HEK293 (cell line): ENCODE data around the gene SYNPR.

Experiments
- CTCF ChIA-PET: fragments of 350-600 bp; formaldehyde crosslinking; extraction: SDS; loops from one replicate; lab custom pipeline; 2021; ENCODE audit warnings: antibody characterized with exemption; lab: Yijun Ruan, JAX
- POLR2A ChIA-PET: fragments of 300-600 bp; formaldehyde crosslinking; extraction: SDS; loops from one replicate; lab custom pipeline; 2020; ENCODE audit warnings: antibody characterized with exemption, inconsistent platforms; lab: Yijun Ruan, JAX
- H3K27ac ChIP-seq: fragments of 200-500 bp; sonication (Bioruptor generic); 2 replicates; pipeline ENCODE4 v1.5.1; 2014; ENCODE audit warnings: low read depth, low read length, control low read depth, inconsistent platforms; ENCODE audit errors: extremely low read depth
- H3K36me3 ChIP-seq, 2 experiments: fragments of 200-500 bp in 1 of 2; sonication (Bioruptor generic) in 1 of 2; 1 replicate in 1 of 2; 2 replicates in 1 of 2; pipeline ENCODE4 v1.5.1; 2014 to 2017; ENCODE audit warnings: inconsistent platforms in 2 of 2, low read length in 2 of 2; ENCODE audit not compliant: control insufficient read depth in 2 of 2, insufficient read depth in 1 of 2
- H3K4me1 ChIP-seq: fragments of 200-500 bp; sonication (Bioruptor generic); 2 replicates; pipeline ENCODE4 v1.5.1; 2014; ENCODE audit warnings: mild to moderate bottlenecking, low read length, inconsistent platforms; ENCODE audit not compliant: control insufficient read depth, insufficient read depth
- H3K4me3 ChIP-seq: 2 replicates; pipeline ENCODE4 v1.5.1; 2011; ENCODE audit warnings: low read depth, mild to moderate bottlenecking, control low read depth, low read length, moderate library complexity
- H3K9me3 ChIP-seq: fragments of 200-500 bp; sonication (Bioruptor generic); 2 replicates; pipeline ENCODE4 v1.5.1; 2014; ENCODE audit warnings: low read depth, low read length, inconsistent platforms; ENCODE audit not compliant: control insufficient read depth, insufficient read depth
- PBX3 ChIP-seq: sonication (generic); formaldehyde crosslinking; IDR thresholded peaks from 2 replicates; pipeline ENCODE4 v1.8.1; 2022; ENCODE audit warnings: mild to moderate bottlenecking, moderate library complexity, missing genetic modification reagents
- SP2 ChIP-seq: fragments of 450-650 bp; formaldehyde crosslinking; IDR thresholded peaks from 2 replicates; pipeline ENCODE4 v1.5.1; 2016; ENCODE audit warnings: missing biosample characterization, missing genetic modification characterization
- SP7 ChIP-seq: fragments of 450-650 bp; formaldehyde crosslinking; IDR thresholded peaks from 2 replicates; pipeline ENCODE4 v1.5.1; 2016; ENCODE audit warnings: missing biosample characterization, missing genetic modification characterization
- ZBTB20 ChIP-seq: fragments of 450-650 bp; formaldehyde crosslinking; IDR thresholded peaks from 2 replicates; pipeline ENCODE4 v1.5.1; 2016; ENCODE audit warnings: missing biosample characterization, missing genetic modification characterization
- ZEB2 ChIP-seq: fragments of 450-650 bp; formaldehyde crosslinking; IDR thresholded peaks from 2 replicates; pipeline ENCODE4 v1.5.1; 2016; ENCODE audit warnings: missing biosample characterization, missing genetic modification characterization
- ZNF146 ChIP-seq: fragments of 450-650 bp; formaldehyde crosslinking; IDR thresholded peaks from 2 replicates; pipeline ENCODE4 v1.5.1; 2016; ENCODE audit warnings: missing biosample characterization, missing genetic modification characterization
- ZNF184 ChIP-seq: fragments of 450-650 bp; IDR thresholded peaks from 2 replicates; pipeline ENCODE4 v1.5.1; 2018; ENCODE audit warnings: missing biosample characterization, mild to moderate bottlenecking, missing genetic modification characterization
- ZNF354C ChIP-seq: fragments of 450-650 bp; formaldehyde crosslinking; IDR thresholded peaks from 2 replicates; pipeline ENCODE4 v1.5.1; 2016; ENCODE audit warnings: missing biosample characterization, missing genetic modification characterization, low read depth, borderline replicate concordance
- ZNF362 ChIP-seq: fragments of 450-650 bp; formaldehyde crosslinking; IDR thresholded peaks from 2 replicates; pipeline ENCODE4 v1.5.1; 2016; ENCODE audit warnings: missing biosample characterization, missing genetic modification characterization
- ZNF558 ChIP-seq: fragments of 450-650 bp; formaldehyde crosslinking; IDR thresholded peaks from 2 replicates; pipeline ENCODE4 v1.5.1; 2016; ENCODE audit warnings: missing biosample characterization, missing genetic modification characterization
- ZNF610 ChIP-seq: fragments of 450-650 bp; formaldehyde crosslinking; IDR thresholded peaks from 2 replicates; pipeline ENCODE4 v1.5.1; 2016; ENCODE audit warnings: missing biosample characterization, missing genetic modification characterization, borderline replicate concordance
- ZNF626 ChIP-seq: fragments of 450-650 bp; sonication (Bioruptor Pico); formaldehyde crosslinking; IDR thresholded peaks from 2 replicates; pipeline ENCODE4 v1.5.1; 2018; ENCODE audit warnings: missing biosample characterization, missing genetic modification characterization, inconsistent platforms
- ZNF664 ChIP-seq: fragments of 450-650 bp; formaldehyde crosslinking; IDR thresholded peaks from 2 replicates; pipeline ENCODE4 v1.5.1; 2016; ENCODE audit warnings: missing biosample characterization, missing genetic modification characterization
- ZNF76 ChIP-seq: fragments of 450-650 bp; formaldehyde crosslinking; IDR thresholded peaks from 2 replicates; pipeline ENCODE4; 2016; ENCODE audit warnings: low read depth, missing biosample characterization, missing genetic modification characterization, borderline replicate concordance
- ZNF792 ChIP-seq: fragments of 450-650 bp; formaldehyde crosslinking; IDR thresholded peaks from 2 replicates; pipeline ENCODE4 v1.5.1; 2016; ENCODE audit warnings: missing biosample characterization, missing genetic modification characterization
- TF ChIP-seq, protein P1 (sequence below): fragments of 450-650 bp; formaldehyde crosslinking; IDR thresholded peaks from 2 replicates; pipeline ENCODE4 v1.5.1; 2016; ENCODE audit warnings: missing biosample characterization, missing genetic modification characterization
- TF ChIP-seq, protein P2 (sequence below): fragments of 450-650 bp; formaldehyde crosslinking; IDR thresholded peaks from 2 replicates; pipeline ENCODE4 v1.5.1; 2017; ENCODE audit warnings: missing biosample characterization, missing genetic modification characterization
- TF ChIP-seq, protein P3 (sequence below): fragments of 450-650 bp; formaldehyde crosslinking; IDR thresholded peaks from 2 replicates; pipeline ENCODE4 v1.5.1; 2017; ENCODE audit warnings: missing biosample characterization, missing genetic modification characterization
- TF ChIP-seq, protein P4 (sequence below): fragments of 450-650 bp; formaldehyde crosslinking; IDR thresholded peaks from 2 replicates; pipeline ENCODE4 v1.5.1; 2017; ENCODE audit warnings: missing biosample characterization, missing genetic modification characterization

Gene SYNPR

DNA sequence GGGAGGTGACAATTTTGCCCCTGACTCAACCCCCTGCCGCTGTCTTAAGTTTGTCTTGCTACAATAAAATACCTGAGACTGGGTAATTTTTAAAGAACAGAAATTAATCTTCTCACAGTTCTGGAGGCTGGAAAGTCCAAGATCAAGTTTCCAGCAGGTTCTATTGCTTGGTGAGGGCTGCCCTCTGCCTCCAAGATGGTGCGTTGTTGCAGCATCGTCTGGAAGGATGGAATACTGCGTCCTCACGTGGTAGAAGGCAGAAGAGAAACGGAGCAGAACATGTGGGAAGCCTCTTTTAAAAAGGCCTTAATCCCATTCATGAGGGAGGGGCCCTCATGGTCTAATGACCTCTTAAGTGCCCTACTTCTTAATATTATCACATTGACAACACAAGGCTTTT lies 287.1 kb downstream of the SYNPR start:
- Histone ChIP-seq H3K9me3 (no peaks in the 10 kb centered on the region), H3K36me3 (no peaks in the 10 kb centered on the region), H3K4me3 (no peak overlapping the region), H3K4me1 (no peaks in the 10 kb centered on the region), H3K27ac (no peak overlapping the region)
- TF ChIP-seq ZNF626 (tag by site-specific recombination) = no peak
- no peak for TF ChIP-seq ZNF792
- TF ChIP-seq ZNF610 (tag by site-specific recombination) = no peak
- TF ChIP-seq, protein P1, sequence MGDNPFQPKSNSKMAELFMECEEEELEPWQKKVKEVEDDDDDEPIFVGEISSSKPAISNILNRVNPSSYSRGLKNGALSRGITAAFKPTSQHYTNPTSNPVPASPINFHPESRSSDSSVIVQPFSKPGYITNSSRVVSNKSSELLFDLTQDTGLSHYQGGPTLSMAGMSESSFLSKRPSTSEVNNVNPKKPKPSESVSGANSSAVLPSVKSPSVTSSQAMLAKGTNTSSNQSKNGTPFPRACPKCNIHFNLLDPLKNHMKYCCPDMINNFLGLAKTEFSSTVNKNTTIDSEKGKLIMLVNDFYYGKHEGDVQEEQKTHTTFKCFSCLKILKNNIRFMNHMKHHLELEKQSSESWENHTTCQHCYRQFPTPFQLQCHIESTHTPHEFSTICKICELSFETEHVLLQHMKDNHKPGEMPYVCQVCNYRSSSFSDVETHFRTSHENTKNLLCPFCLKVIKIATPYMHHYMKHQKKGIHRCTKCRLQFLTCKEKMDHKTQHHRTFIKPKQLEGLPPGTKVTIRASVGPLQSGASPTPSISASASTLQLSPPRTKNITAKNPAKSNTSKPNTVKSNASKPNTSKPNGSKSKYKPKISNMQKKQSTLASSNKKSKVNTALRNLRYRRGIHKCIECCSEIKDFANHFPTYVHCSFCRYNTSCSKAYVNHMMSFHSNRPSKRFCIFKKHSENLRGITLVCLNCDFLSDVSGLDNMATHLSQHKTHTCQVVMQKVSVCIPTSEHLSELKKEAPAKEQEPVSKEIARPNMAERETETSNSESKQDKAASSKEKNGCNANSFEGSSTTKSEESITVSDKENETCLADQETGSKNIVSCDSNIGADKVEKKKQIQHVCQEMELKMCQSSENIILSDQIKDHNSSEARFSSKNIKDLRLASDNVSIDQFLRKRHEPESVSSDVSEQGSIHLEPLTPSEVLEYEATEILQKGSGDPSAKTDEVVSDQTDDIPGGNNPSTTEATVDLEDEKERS (tag by site-specific recombination) = no peak
- no peak for TF ChIP-seq PBX3
- TF ChIP-seq, protein P2, sequence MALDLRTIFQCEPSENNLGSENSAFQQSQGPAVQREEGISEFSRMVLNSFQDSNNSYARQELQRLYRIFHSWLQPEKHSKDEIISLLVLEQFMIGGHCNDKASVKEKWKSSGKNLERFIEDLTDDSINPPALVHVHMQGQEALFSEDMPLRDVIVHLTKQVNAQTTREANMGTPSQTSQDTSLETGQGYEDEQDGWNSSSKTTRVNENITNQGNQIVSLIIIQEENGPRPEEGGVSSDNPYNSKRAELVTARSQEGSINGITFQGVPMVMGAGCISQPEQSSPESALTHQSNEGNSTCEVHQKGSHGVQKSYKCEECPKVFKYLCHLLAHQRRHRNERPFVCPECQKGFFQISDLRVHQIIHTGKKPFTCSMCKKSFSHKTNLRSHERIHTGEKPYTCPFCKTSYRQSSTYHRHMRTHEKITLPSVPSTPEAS (tag by site-specific recombination) = no peak
- TF ChIP-seq SP7 = no peak
- TF ChIP-seq ZNF354C (tag by site-specific recombination) = no peak
- TF ChIP-seq SP2 (tag by site-specific recombination) = no peak
- TF ChIP-seq, protein P3, sequence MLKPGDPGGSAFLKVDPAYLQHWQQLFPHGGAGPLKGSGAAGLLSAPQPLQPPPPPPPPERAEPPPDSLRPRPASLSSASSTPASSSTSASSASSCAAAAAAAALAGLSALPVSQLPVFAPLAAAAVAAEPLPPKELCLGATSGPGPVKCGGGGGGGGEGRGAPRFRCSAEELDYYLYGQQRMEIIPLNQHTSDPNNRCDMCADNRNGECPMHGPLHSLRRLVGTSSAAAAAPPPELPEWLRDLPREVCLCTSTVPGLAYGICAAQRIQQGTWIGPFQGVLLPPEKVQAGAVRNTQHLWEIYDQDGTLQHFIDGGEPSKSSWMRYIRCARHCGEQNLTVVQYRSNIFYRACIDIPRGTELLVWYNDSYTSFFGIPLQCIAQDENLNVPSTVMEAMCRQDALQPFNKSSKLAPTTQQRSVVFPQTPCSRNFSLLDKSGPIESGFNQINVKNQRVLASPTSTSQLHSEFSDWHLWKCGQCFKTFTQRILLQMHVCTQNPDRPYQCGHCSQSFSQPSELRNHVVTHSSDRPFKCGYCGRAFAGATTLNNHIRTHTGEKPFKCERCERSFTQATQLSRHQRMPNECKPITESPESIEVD (tag by site-specific recombination) = no peak
- TF ChIP-seq ZNF558 (tag by site-specific recombination) = no peak
- no peak for TF ChIP-seq ZNF664 (tag by site-specific recombination)
- TF ChIP-seq, protein P4, sequence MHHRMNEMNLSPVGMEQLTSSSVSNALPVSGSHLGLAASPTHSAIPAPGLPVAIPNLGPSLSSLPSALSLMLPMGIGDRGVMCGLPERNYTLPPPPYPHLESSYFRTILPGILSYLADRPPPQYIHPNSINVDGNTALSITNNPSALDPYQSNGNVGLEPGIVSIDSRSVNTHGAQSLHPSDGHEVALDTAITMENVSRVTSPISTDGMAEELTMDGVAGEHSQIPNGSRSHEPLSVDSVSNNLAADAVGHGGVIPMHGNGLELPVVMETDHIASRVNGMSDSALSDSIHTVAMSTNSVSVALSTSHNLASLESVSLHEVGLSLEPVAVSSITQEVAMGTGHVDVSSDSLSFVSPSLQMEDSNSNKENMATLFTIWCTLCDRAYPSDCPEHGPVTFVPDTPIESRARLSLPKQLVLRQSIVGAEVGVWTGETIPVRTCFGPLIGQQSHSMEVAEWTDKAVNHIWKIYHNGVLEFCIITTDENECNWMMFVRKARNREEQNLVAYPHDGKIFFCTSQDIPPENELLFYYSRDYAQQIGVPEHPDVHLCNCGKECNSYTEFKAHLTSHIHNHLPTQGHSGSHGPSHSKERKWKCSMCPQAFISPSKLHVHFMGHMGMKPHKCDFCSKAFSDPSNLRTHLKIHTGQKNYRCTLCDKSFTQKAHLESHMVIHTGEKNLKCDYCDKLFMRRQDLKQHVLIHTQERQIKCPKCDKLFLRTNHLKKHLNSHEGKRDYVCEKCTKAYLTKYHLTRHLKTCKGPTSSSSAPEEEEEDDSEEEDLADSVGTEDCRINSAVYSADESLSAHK (tag by site-specific recombination) = no peak
- TF ChIP-seq ZNF184 (tag by site-specific recombination) = no peak
- no peak for TF ChIP-seq ZBTB20 (tag by site-specific recombination)
- ChIA-PET CTCF (interaction anchor here (1.0 kb wide), 1 partner anchor 215 kb away, joined by 3 read pairs; no protein-coding TSS in a partner anchor), POLR2A (no interaction called here)

GRCh38 chr3:63571682-63572081 lies 293.6 kb downstream of the SYNPR start:
- CTCF ChIA-PET = no interaction called here
- H3K4me1 ChIP-seq = no peaks in the 10 kb centered on the region
- POLR2A ChIA-PET = interaction anchor here (0.6 kb wide), 1 partner anchor 71 kb away, joined by 5 read pairs; no protein-coding TSS in a partner anchor
- H3K4me3 ChIP-seq = no peak overlapping the region
- H3K27ac ChIP-seq = no peak overlapping the region
- H3K36me3 ChIP-seq = no peaks in the 10 kb centered on the region
- TF ChIP-seq, protein P3 (tag by site-specific recombination) = no peak
- no peak for TF ChIP-seq ZEB2 (tag by site-specific recombination)
- TF ChIP-seq ZNF146 = no peak
- TF ChIP-seq ZNF362 = no peak
- TF ChIP-seq ZNF76 (tag by site-specific recombination) = no peak
- H3K9me3 ChIP-seq = no peaks in the 10 kb centered on the region
